ENCODE measurements around the gene DMXL1. TPM values are rescaled to one million over a fixed set of nuclear protein-coding genes. Genes with fewer than 3 reads are reported as not detected.

Gene DMXL1
- total RNA-seq = 22.6 TPM
- long read RNA-seq, partial matches to known transcripts = 2 of 2 reads
- long read RNA-seq, other reads (novel, unspliced or antisense) = 0 of 2 reads

GRCh38 chr5:119070828-119071560, at the start of gene DMXL1:
TSS of gene DMXL1 (plus strand) at chr5:119071087. CDS start at chr5:119071570, 483 bp downstream.
- intact Hi-C loops (cut with DNase I) = loop anchor here (1.0 to 2.0 kb wide), 3 partner anchors 82 to 382 kb away; partner anchors contain the start of genes DTWD2 and HSD17B4
- peak; percentile 98 for ATAC-seq
- peak; percentile 100 for DNase-seq (ENCODE audit: missing footprints)

GRCh38 chr5:119021149-119021732, 49.6 kb upstream of the DMXL1 start:
- DNase-seq (ENCODE audit: missing footprints) (no peak), ATAC-seq (no peak)
- intact Hi-C loops (cut with DNase I) = no loop called here

GRCh38 chr5:119022017-119022745, 48.7 kb upstream of the DMXL1 start:
- no peak for DNase-seq (ENCODE audit: missing footprints)
- intact Hi-C loops (cut with DNase I) = no loop called here
- ATAC-seq = no peak

- intact Hi-C loops (cut with DNase I) = no loop called here
Measured at GRCh38 chr5:119022773-119023172, 48.1 kb upstream of the DMXL1 start.

GRCh38 chr5:119028575-119028974, 42.3 kb upstream of the DMXL1 start:
- ATAC-seq = no peak
- DNase-seq (ENCODE audit: missing footprints) = no peak
- intact Hi-C loops (cut with DNase I) = no loop called here

More at GRCh38 chr5:119022773-119023172, 48.1 kb upstream of the DMXL1 start:
- no peak for DNase-seq (ENCODE audit: missing footprints)
- ATAC-seq = no peak

GRCh38 chr5:119031011-119031886, 39.6 kb upstream of the DMXL1 start:
- no peak for DNase-seq (ENCODE audit: missing footprints)
- ATAC-seq = no peak
- intact Hi-C loops (cut with DNase I) = no loop called here

GRCh38 chr5:119031905-119032304, 39.0 kb upstream of the DMXL1 start:
- DNase-seq (ENCODE audit: missing footprints) (no peak), ATAC-seq (no peak)
- intact Hi-C loops (cut with DNase I) = no loop called here

GRCh38 chr5:119032656-119033055, 38.2 kb upstream of the DMXL1 start:
- DNase-seq (ENCODE audit: missing footprints) (no peak), ATAC-seq (no peak)
- intact Hi-C loops (cut with DNase I) = no loop called here

GRCh38 chr5:119033135-119033534, 37.8 kb upstream of the DMXL1 start:
- no peak for ATAC-seq
- intact Hi-C loops (cut with DNase I) = no loop called here
- DNase-seq (ENCODE audit: missing footprints) = no peak

- ATAC-seq (no peak), DNase-seq (ENCODE audit: missing footprints) (no peak)
- intact Hi-C loops (cut with DNase I) = no loop called here
Measured at GRCh38 chr5:119036101-119036762, 34.7 kb upstream of the DMXL1 start.

- DNase-seq (ENCODE audit: missing footprints) (no peak), ATAC-seq (no peak)
- intact Hi-C loops (cut with DNase I) = no loop called here
Measured at GRCh38 chr5:119037496-119038215, 33.2 kb upstream of the DMXL1 start.

GRCh38 chr5:119048246-119048645, 22.6 kb upstream of the DMXL1 start:
- ATAC-seq (no peak), DNase-seq (ENCODE audit: missing footprints) (no peak)
- intact Hi-C loops (cut with DNase I) = no loop called here

GRCh38 chr5:119049824-119050449, 20.9 kb upstream of the DMXL1 start:
- ATAC-seq (peak; percentile 39), DNase-seq (ENCODE audit: missing footprints) (no peak)
- intact Hi-C loops (cut with DNase I) = no loop called here

GRCh38 chr5:119054101-119054500, 16.8 kb upstream of the DMXL1 start:
- intact Hi-C loops (cut with DNase I) = no loop called here
- ATAC-seq = no peak
- DNase-seq (ENCODE audit: missing footprints) = no peak

GRCh38 chr5:119055294-119055693, 15.6 kb upstream of the DMXL1 start:
- intact Hi-C loops (cut with DNase I) = no loop called here
- DNase-seq (ENCODE audit: missing footprints) (no peak), ATAC-seq (no peak)

GRCh38 chr5:119058979-119059529, 11.8 kb upstream of the DMXL1 start:
- DNase-seq (ENCODE audit: missing footprints) (no peak), ATAC-seq (no peak)
- intact Hi-C loops (cut with DNase I) = no loop called here

- ATAC-seq = no peak
- DNase-seq (ENCODE audit: missing footprints) = no peak
- intact Hi-C loops (cut with DNase I) = no loop called here
Measured at GRCh38 chr5:119059740-119060255, 11.1 kb upstream of the DMXL1 start.

All from Right ventricle myocardium inferior (tissue), 1 donor.